AML-193 (cell line): ENCODE measurements around the gene GRPR.
"Not testable (repeated sequence)": the region's sequence is repeated elsewhere in the genome, so short reads cannot be mapped to it uniquely, and the experiment has no call there.

Experiments
- DNase-seq, 2 experiments: peaks; one replicate each; lab custom pipeline; 2025; lab: John Stamatoyannopoulos, UW

GRPR gene

DNA sequence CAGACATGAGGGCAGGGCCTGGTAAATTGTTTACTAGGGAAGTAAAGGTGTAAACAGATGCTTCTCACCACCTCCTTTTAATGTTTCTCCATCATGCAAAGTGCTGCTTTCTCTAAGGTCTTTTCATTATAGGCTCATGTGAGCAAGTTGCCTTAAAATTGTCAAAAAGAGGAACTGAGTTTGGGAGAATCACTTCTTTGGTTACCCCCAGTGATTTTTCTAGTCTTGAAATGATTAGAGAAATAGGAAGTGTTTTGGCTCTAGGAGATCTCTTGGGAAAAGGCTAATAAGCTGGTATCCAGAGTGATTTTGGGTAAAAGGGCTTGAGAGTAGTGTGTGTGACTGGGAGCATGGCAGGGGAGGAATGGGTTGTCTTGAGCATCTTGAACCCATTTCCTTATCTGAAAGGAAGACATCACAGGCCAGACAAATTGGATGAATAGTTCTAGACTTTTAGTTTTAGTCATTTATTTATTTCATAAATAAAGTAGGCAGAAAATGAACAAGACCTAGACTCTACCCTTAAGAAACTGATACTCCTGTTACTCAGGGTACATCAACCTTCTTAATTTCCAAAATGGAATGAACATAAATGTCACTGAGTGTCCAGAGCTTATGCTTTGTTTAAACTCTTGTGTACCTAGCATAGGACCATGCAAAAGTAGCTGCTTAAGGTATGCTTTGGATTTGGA lies 14.2 kb downstream of the GRPR start:
- no peak for DNase-seq

DNA sequence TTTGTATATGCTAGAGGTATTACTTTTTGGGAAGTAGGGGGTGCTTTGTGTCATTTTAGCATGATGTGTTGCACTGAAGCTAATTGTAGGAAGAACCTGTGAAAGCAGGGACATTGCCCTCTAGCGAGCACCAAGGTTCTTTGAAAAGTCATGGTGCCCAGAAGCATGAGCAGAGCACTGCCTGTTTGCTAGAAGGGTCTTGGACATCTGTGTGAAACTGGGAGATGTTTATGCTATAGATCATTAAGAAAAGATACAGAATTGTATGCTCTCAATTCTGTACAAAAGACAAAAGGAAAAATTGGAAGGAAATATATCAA lies 14.7 kb downstream of the GRPR start:
- peak; percentile 2 to 7 for DNase-seq

- no peak for DNase-seq
Observed at GRCh38 chrX:16140448-16140847, 17.1 kb downstream of the GRPR start.

DNA sequence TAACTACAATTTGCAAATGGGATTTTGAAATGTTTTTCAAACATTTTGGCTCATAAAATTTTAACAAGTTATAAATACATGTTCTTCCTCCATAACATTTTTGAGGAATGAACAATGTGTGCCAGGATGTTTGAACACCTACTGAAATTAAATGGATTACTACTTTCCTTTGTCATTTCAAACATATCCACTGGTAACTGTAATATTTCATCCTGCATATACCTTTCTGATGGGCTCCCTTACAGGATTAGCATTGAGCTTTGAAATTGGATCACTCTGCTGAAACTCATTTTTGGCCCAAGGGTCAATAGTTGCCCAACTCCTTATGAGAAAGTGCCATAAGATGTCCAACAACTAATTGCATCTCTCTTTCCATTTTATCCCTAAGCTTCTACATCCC lies 17.6 kb downstream of the GRPR start:
- no peak for DNase-seq

- DNase-seq: no peak
Observed at GRCh38 chrX:16141422-16142245, 18.3 kb downstream of the GRPR start.

- no peak for DNase-seq
Observed at GRCh38 chrX:16142246-16142558, 18.8 kb downstream of the GRPR start.

- DNase-seq: no peak
Observed at GRCh38 chrX:16143968-16144367, 20.6 kb downstream of the GRPR start.

DNA sequence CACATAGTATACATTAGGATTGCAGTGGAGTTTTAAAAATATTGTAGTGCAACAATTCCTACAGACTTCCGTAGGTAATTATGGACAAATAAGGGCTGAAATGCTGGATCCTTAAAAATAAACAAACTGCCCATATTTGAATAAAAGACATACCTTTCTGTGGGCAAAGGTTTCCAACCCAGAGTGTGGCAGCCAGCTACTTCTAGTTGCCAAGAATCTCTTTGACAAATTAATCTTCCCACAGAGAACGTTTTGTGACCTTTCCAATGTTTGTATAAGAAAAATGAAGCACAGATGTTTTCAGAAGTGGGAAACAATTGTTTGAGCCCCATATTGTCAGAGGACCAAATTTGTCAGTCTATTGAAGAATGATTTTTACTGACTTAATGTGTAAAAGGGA lies 21.1 kb downstream of the GRPR start:
- DNase-seq: no peak

- not testable (repeated sequence) for DNase-seq
Observed at GRCh38 chrX:16145093-16145492, 21.7 kb downstream of the GRPR start.

DNA sequence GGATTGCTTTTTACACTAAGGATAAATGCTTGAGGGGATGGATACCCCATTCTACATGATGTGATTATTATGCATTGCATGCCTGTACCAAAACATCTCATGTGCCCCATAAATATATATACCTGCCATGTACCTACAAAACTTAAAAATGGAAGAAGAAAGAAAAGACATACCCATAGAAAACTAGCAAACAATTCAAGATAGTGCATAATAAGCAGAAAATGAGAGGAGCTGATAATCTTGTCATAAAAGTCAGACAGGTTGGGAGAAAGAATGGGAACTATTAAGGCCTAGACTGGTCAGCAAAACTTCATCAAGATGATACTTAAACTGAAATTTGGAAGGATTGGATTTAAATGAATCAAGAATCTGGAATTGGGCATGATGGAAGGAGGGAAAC lies 22.3 kb downstream of the GRPR start:
- DNase-seq: no peak

GRCh38 chrX:16148896-16149295 lies 25.5 kb downstream of the GRPR start:
- DNase-seq: no peak

DNA sequence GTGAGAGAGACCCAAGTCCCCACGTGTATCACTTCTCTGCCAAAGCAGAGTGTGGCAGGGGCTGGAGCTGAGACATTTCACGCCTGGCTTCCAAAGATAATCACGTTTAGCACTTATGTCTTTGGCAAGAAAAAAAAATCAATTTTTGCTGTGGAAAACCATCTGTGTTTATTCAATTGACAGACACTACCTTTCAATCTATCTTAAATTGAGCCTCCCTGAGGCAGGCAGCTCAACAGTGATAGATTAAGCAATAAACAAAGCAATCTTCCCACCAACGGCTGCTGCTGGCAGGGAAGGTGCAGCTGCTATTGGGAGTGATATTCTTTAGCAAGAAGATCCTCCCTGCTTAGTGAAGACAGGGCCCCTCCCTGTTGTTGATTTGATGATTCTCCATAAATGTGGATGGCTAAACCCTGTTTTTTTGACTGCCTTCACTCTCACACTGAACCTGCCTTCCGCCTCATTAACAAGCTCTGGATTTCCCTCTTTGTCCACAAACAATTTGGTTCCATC lies 32.3 kb downstream of the GRPR start:
- DNase-seq: no peak

GRCh38 chrX:16156692-16157331 lies 33.4 kb downstream of the GRPR start:
- DNase-seq: no peak

- DNase-seq: no peak
Observed at GRCh38 chrX:16160729-16161128, 37.4 kb downstream of the GRPR start.

GRCh38 chrX:16161173-16161572 lies 37.8 kb downstream of the GRPR start:
- DNase-seq: not testable (repeated sequence)

DNA sequence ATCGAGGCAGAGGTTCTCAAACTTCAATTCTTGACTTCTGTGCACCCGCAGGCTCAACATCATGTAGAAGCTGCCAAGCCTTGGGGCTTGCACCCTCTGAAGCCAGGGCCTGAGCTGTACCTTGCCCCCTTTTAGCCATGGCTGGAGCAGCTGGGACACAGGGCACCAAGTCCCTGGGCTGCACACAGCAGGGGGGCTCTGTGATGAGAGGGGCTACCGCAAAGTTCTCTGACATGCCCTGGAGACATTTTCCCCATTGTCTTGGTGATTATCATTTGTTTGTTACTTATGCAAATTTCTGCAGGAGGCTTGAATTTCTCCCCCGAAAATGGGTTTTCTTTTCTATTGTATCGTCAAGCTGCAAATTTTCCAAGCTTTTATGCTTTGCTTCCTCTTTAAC lies 39.0 kb downstream of the GRPR start:
- no peak for DNase-seq

DNA sequence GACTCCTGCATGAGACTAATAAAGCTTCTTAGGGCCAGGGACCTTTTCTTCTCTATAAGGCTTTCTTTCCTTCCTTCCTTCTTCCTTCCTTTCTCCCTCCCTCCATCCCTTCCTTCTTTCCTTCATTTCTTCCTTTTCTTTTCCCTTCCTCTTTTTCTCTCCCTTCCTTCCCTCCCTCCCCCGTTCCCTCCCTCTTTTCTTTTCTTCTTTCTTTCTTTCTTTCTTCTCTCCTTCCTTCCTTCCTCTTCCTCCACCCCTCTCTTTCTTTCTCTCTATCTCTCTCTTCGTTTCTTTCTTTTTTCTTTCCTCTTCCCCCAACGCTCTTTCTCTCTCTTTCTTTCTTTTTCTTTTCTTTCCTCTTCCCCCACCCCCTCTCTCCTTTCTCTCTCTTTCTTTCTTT lies 41.4 kb downstream of the GRPR start:
- no peak for DNase-seq

GRCh38 chrX:16167181-16167580 lies 43.8 kb downstream of the GRPR start, which contains the start of gene MAGEB17:
MAGEB17 (plus strand) TSS chrX:16167481; CDS start chrX:16170383, 2,902 bp downstream.
- no peak for DNase-seq

GRCh38 chrX:16171039-16171438 lies 47.7 kb downstream of the GRPR start:
- no peak for DNase-seq

- DNase-seq: no peak
Observed at GRCh38 chrX:16171944-16172343, 48.6 kb downstream of the GRPR start.

- no peak for DNase-seq
Observed at GRCh38 chrX:16172391-16172790, 49.0 kb downstream of the GRPR start.

DNA sequence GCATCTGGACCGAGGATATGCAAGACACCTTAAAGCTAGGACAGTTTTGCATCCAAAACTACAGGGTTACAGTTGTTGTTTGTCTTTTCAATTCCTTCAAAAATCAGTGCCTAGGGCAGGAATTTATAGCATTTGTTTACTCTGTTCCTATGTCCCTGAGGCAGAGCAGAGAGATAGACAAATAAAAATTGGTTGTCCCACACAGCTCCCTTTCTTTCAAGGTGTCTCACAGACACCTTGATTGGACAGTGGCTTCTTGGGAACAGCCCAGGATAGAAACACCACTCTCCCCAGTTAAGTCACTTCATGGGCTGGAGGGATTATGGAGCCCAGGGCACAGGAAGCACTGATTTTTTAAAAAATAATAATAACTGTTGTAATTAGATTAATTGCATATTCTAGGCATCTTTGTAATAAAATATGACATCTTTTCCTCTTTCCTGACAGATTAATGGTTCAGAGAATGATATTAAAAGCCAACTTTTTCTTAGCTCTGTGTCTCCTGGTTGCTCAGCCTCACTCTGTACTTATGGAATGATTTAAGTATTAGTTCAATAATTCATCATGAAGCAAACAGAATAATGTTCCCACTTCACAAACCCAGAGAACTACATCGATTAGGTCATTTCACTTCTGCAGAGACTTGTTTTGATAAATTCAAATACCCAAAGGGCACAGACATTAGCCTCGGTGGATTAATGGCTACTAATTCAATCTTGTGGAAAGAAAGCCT lies 52.1 kb downstream of the GRPR start:
- DNase-seq: no peak
